Measurements from ENCODE around the gene CRISP2. TPM values are rescaled to one million over a fixed set of nuclear protein-coding genes. Genes with fewer than 3 reads are reported as not detected.

Gene CRISP2
- total and polyA plus RNA-seq, 9 of the 15 experiments (the other 6 are each of a cell fraction or from before 2014, with no cell fraction given), result not detected

- TF ChIP-seq ZBTB2 (IDR thresholded peaks at IDR 0.05) (peak; percentile 49; the same call in 1 of the 2 replicates), HLTF (IDR thresholded peaks at IDR 0.05) (0 out of 2 replicates have a peak, but pooled peaks have one; percentile 30), BRD9 (IDR thresholded peaks at IDR 0.05; ENCODE audit: low read depth, partially characterized antibody) (peak; percentile 3)
Observed at GRCh38 chr6:49733680-49734079, 20.3 kb upstream of the CRISP2 start (continued).

- Histone ChIP-seq H3K4me1 (replicated peaks in 1 of 2; ENCODE audit: control insufficient read depth in 2 of 2, insufficient read depth in 2 of 2, low read length in 2 of 2) (peaks cover 4 to 49% of the 10 kb centered on the region in 2 experiments; a peak in 3 of 5 replicates), H3K27me3 (ENCODE audit: control insufficient read depth in 2 of 2, insufficient read depth in 2 of 2, low read length in 2 of 2) (no peaks in the 10 kb centered on the region), H3K36me3 (ENCODE audit: control insufficient read depth, insufficient read depth, low read length) (no peaks in the 10 kb centered on the region; the same call in 2 of the 3 replicates), H3K27ac (ENCODE audit: extremely low read depth, low read depth, low read length) (peak overlapping the region; percentile 51; the same call in 2 of the 3 replicates), H3K9ac (ENCODE audit: insufficient read depth in 1 of 2, low read depth in 2 of 2, low read length in 2 of 2) (peak overlapping the region in 1 of 2 experiments; percentile 2; a peak in 1 of 4 replicates), H3K79me2 (ENCODE audit: control insufficient read depth, insufficient read depth, low read length) (no peaks in the 10 kb centered on the region), H3K9me3 (replicated peaks; ENCODE audit: control insufficient read depth, insufficient read depth, low read depth, low read length) (no peaks in the 10 kb centered on the region), H3K9me1 (ENCODE audit: control insufficient read depth, insufficient read depth, low read length) (no peaks in the 10 kb centered on the region), H3K4me2 (ENCODE audit: insufficient read depth, low read length) (no peak overlapping the region), H2AFZ (ENCODE audit: low read depth, low read length) (peak overlapping the region; percentile 84), H3K4me3 (no peak overlapping the region), H4K20me1 (replicated peaks; ENCODE audit: control insufficient read depth, insufficient read depth, low read length) (no peaks in the 10 kb centered on the region)
- ATAC-seq (0 out of 3 replicates have a peak, but pooled peaks have one; percentile 10), FAIRE-seq (peak; percentile 35), DNase-seq (ENCODE audit: extremely low read depth in 1 of 4, low spot score in 3 of 4) (no peak)
- ChIA-PET POLR2A (interaction anchor here (1.4 to 2.3 kb wide), 2 partner anchors 13 to 96 kb away, joined by 5 to 8 read pairs; partner anchors contain the start of gene RHAG), CTCF (ENCODE audit: low intra/inter-chr PET ratio) (no interaction called here)
- in situ Hi-C loops (cut with MboI) (no loop called here), intact Hi-C loops (cut with micrococcal nuclease) (loop anchor here (5.0 kb wide), 1 partner anchor 115 kb away; no protein-coding TSS in a partner anchor)
- BruUV-seq (replicated peaks), result no TSS peak
- WGBS (ENCODE audit: insufficient coverage, low coverage, missing lambda C conversion rate), result 15% methylated on average over 3 of the region's 3 CpGs
- TF ChIP-seq L3MBTL2 (IDR thresholded peaks at IDR 0.05), result no peak
- TF ChIP-seq RAD21 (CRISPR knock-in tag; conservative IDR thresholded peaks at IDR 0.05 in 1 of 2, IDR thresholded peaks at IDR 0.05 in 1 of 2), result no peak
- no peak for TF ChIP-seq BRF2 (IDR thresholded peaks at IDR 0.05; ENCODE audit: borderline replicate concordance, insufficient read depth, insufficient read length)
- peak in 1 of 2 experiments; percentile 31; a peak in 1 of 4 replicates for TF ChIP-seq MAZ (CRISPR knock-in tag; conservative IDR thresholded peaks at IDR 0.05 in 1 of 2, IDR thresholded peaks at IDR 0.05 in 1 of 2)
- no peak for TF ChIP-seq ZNF197 (CRISPR knock-in tag; IDR thresholded peaks at IDR 0.05; ENCODE audit: low read depth)
- TF ChIP-seq RBM17 (IDR thresholded peaks at IDR 0.05; ENCODE audit: borderline replicate concordance, low read depth, low read length), result no peak
- no peak for TF ChIP-seq ARHGAP35 (IDR thresholded peaks at IDR 0.05; ENCODE audit: partially characterized antibody)
- TF ChIP-seq CHAMP1 (IDR thresholded peaks at IDR 0.05), result 0 out of 2 replicates have a peak, but pooled peaks have one; percentile 27
- TF ChIP-seq ARID3A (IDR thresholded peaks at IDR 0.05; ENCODE audit: borderline replicate concordance, low read depth, low read length), result 0 out of 2 replicates have a peak, but pooled peaks have one; percentile 49
- TF ChIP-seq SRSF1 (IDR thresholded peaks at IDR 0.05; ENCODE audit: low read depth, low read length), result no peak
Observed at GRCh38 chr6:49732781-49733180, 19.4 kb upstream of the CRISP2 start.
